Progenitor cell of endocrine pancreas (in vitro differentiated cells): Measurements from ENCODE around the gene PLCB4. TPM values are rescaled to one million over a fixed set of nuclear protein-coding genes. Genes with fewer than 3 reads are reported as not detected.

Experiments
- DNase-seq: peaks from one replicate; pipeline ENCODE4 v3.0.0; 2021; ENCODE audit warnings: low spot score; ENCODE audit not compliant: unreplicated experiment
- H3K27ac Mint-ChIP-seq: 2 replicates; pipeline ENCODE4 v1.8.0; 2021; ENCODE audit warnings: mild to moderate bottlenecking, moderate library complexity, mixed read lengths
- H3K27me3 Mint-ChIP-seq: 2 replicates; pipeline ENCODE4 v1.8.0; 2021; ENCODE audit warnings: mixed read lengths
- H3K36me3 Mint-ChIP-seq: 2 replicates; pipeline ENCODE4 v1.8.0; 2022; ENCODE audit warnings: mixed read lengths; ENCODE audit not compliant: insufficient read depth
- H3K4me1 Mint-ChIP-seq: 2 replicates; pipeline ENCODE4 v1.8.0; 2021; ENCODE audit warnings: low read depth, mixed read lengths
- H3K4me3 Mint-ChIP-seq: 2 replicates; pipeline ENCODE4 v1.8.0; 2021; ENCODE audit warnings: low read depth, mild to moderate bottlenecking, moderate library complexity, mixed read lengths
- H3K9me3 Mint-ChIP-seq: 2 replicates; pipeline ENCODE4 v1.8.0; 2021; ENCODE audit warnings: low read depth, mixed read lengths
- CTCF ChIP-seq: fragments of 200-600 bp; sonication (generic); IDR thresholded peaks from one replicate; pipeline ENCODE4 v1.5.0; 2021; ENCODE audit warnings: antibody characterized with exemption, mild to moderate bottlenecking; ENCODE audit not compliant: unreplicated experiment
- total RNA-seq: library from RNA; stranded (reverse); gene quantifications from 2 replicates; pipeline ENCODE4 v1.2.1, GENCODE V29; 2021

PLCB4 gene
- total RNA-seq, 1 donor from 2014 or later = 17.2 TPM

GRCh38 chr20:9207253-9207652 is 138.4 kb downstream of the PLCB4 start:
- Mint-ChIP-seq H3K36me3 (no peaks in the 10 kb centered on the region), H3K27ac (no peak overlapping the region), H3K4me3 (no peak overlapping the region), H3K4me1 (peaks cover 8% of the 10 kb centered on the region), H3K9me3 (no peaks in the 10 kb centered on the region), H3K27me3 (no peaks in the 10 kb centered on the region)
- DNase-seq = no peak
- no peak for TF ChIP-seq CTCF

- peaks cover 8% of the 10 kb centered on the region for H3K4me1 Mint-ChIP-seq
- DNase-seq = no peak
- no peak for TF ChIP-seq CTCF
- no peaks in the 10 kb centered on the region for H3K36me3 Mint-ChIP-seq
- no peaks in the 10 kb centered on the region for H3K9me3 Mint-ChIP-seq
- H3K27ac Mint-ChIP-seq = no peak overlapping the region
- H3K27me3 Mint-ChIP-seq = no peaks in the 10 kb centered on the region
- no peak overlapping the region for H3K4me3 Mint-ChIP-seq
Measured at GRCh38 chr20:9210356-9210755, 141.5 kb downstream of the PLCB4 start.

GRCh38 chr20:9211016-9211760 is 142.3 kb downstream of the PLCB4 start:
- no peaks in the 10 kb centered on the region for H3K9me3 Mint-ChIP-seq
- no peak overlapping the region for H3K27ac Mint-ChIP-seq

GRCh38 chr20:9212735-9213134 is 143.8 kb downstream of the PLCB4 start:
- Mint-ChIP-seq H3K27me3 (no peaks in the 10 kb centered on the region), H3K4me1 (peaks cover 8% of the 10 kb centered on the region), H3K27ac (no peak overlapping the region), H3K9me3 (no peaks in the 10 kb centered on the region), H3K4me3 (no peak overlapping the region), H3K36me3 (no peaks in the 10 kb centered on the region)
- DNase-seq = no peak
- no peak for TF ChIP-seq CTCF

More at GRCh38 chr20:9211016-9211760, 142.3 kb downstream of the PLCB4 start:
- TF ChIP-seq CTCF = no peak
- no peaks in the 10 kb centered on the region for H3K27me3 Mint-ChIP-seq
- no peaks in the 10 kb centered on the region for H3K36me3 Mint-ChIP-seq
- no peak for DNase-seq
- peaks cover 8% of the 10 kb centered on the region for H3K4me1 Mint-ChIP-seq
- H3K4me3 Mint-ChIP-seq = no peak overlapping the region

- H3K36me3 Mint-ChIP-seq = no peaks in the 10 kb centered on the region
- no peak for TF ChIP-seq CTCF
- no peaks in the 10 kb centered on the region for H3K9me3 Mint-ChIP-seq
- peaks cover 8% of the 10 kb centered on the region for H3K4me1 Mint-ChIP-seq
- no peaks in the 10 kb centered on the region for H3K27me3 Mint-ChIP-seq
- no peak overlapping the region for H3K4me3 Mint-ChIP-seq
- H3K27ac Mint-ChIP-seq = no peak overlapping the region
- no peak for DNase-seq
Measured at GRCh38 chr20:9214685-9215084, 145.8 kb downstream of the PLCB4 start.
